GM12892 (cell line): ENCODE data around the gene KIAA1217.

Source experiments
- DNase-seq: peaks from one replicate; pipeline ENCODE4 v3.0.0; 2011; ENCODE audit not compliant: insufficient read length
- FAIRE-seq: peaks from 2 replicates; lab custom pipeline; 2011; peaks lifted over from hg19 to GRCh38; lab: Jason Lieb, UNC
- POLR2A ChIP-seq: IDR thresholded peaks from 2 replicates; pipeline ENCODE4 v1.6.1; 2011; ENCODE audit warnings: low read depth, low read length, control low read depth
- POLR2AphosphoS5 ChIP-seq: IDR thresholded peaks from 2 replicates; pipeline ENCODE4 v1.6.1; 2011; ENCODE audit warnings: low read depth, low read length, control low read depth
- TAF1 ChIP-seq: IDR thresholded peaks from 2 replicates; pipeline ENCODE4 v1.6.1; 2011; ENCODE audit warnings: low read depth, mild to moderate bottlenecking, control low read depth, low read length, borderline replicate concordance

Gene KIAA1217

DNA sequence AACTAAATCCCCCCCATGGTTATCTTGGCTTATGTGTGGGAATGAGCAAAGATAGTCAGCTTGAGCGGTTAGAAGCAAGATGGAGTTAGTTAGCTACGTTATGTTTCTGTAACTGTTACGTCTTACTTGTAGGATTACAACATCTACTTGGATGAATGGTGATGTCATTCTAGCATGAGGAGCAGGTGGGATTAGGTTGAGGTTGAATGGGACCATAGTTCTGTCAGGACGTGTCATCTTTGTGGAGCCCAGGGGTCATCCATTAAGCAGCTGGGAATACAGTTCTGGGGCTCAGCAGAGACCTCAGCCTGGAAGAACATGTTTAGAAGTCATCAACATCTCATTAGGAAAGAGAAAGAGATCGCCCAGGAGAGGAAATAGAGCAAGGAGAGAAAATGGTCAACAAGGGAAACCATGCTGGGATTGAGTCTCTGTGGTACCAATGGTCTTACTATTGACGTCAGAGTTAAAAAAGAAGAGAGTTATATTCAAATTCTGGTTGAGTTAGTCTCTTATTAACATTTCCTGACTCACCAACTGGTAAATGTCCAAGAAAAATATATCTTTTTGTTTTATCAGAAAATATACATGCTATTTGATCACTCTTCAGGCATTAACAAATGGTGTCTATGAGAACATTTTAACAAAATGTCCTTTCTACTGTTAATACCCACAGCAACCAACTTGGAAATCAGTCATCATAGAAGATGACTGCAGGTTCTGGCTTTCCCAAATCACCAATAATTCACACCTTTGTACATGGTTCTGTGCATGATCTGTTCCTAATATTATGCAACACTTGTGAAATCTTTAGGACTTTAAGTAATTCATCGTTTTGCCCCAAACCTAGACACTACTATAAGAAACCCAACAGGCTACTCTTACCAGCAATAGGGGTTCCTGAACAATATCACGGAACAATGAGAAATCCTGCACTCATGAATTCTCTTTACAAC, 96.9 kb downstream of the KIAA1217 start:
- no peak for TF ChIP-seq POLR2A
- TF ChIP-seq TAF1 = no peak
- no peak for TF ChIP-seq POLR2AphosphoS5
- peak; percentile 14 for FAIRE-seq
- DNase-seq = no peak

DNA sequence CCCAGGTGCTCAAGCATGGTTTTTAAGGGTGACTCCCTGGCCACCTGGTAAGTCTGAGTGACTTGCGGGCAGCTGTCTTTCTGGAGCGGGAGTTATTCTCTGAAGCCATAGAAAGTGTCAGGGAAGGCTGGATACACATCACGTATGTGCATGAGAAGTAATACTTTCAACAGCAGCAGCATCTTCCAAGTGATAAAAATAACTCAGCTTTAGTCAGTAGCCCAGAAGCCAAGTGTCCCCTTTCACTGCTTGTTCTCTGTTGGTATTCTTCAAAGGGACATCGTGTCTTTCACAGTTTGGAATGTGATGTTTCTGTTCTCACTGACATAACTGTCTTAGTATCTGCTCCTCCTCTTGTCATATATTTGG, 97.6 kb downstream of the KIAA1217 start:
- DNase-seq (no peak), FAIRE-seq (peak; percentile 58)
- TF ChIP-seq TAF1 (no peak), POLR2AphosphoS5 (no peak), POLR2A (no peak)

DNA sequence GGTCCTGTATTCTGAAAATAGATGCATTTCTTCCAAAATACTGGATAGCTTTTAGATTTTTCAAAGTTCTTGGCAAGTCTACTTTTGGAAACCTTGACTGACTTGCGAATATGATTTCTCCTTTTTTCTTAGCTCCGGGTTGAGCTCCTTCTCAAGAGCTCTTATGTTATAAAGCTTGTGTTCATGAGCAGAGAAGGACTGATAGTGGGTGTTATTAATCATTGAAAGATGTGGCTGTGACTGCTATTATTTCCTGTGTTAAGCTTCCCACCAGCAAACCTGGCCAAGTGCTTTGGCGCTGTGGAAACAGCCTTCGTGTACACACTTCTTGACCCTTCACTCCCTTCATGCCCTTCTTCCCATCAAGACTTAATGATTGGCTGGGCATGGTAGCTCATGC, 98.2 kb downstream of the KIAA1217 start:
- no peak for TF ChIP-seq TAF1
- no peak for TF ChIP-seq POLR2A
- no peak for TF ChIP-seq POLR2AphosphoS5
- no peak for FAIRE-seq
- DNase-seq = no peak

DNA sequence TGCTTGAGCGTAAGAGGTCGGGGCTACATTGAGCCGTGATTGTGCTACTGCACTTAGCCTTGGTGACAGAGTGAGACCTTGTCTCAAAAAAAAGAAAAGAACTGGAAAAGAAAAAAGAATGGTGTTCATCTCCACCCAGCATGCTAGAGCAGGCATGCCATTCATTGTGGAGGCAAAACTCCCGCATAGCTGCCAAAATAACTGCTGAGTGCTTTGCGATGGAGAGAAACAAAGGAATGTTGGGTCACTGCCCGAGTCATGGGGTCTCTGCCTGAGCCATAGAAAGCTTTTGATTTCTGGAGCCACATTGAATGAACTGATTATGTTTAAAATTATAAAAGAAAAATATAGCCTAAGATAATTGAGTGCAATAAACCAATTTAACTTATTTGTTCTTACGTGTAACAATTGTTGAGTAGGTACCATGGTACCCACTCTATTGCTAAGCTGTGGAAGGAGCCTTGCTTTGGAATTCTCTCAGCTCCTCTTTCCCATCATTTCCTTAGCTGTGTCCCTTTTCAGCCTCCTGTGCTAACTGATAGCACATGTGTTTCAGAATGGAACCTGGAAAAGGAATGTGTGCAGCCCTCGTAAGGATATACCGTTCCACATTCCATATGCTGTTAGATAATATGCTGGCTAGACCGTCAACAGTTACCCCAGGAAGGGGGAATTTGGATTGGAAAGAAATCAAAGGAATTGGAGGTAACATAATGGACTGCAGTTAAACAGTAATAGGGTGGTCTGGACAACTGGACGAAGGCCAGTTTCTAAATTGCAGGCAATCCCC, 99.0 kb downstream of the KIAA1217 start:
- DNase-seq (no peak), FAIRE-seq (no peak)
- no peak for TF ChIP-seq POLR2AphosphoS5
- no peak for TF ChIP-seq TAF1
- TF ChIP-seq POLR2A = no peak

DNA sequence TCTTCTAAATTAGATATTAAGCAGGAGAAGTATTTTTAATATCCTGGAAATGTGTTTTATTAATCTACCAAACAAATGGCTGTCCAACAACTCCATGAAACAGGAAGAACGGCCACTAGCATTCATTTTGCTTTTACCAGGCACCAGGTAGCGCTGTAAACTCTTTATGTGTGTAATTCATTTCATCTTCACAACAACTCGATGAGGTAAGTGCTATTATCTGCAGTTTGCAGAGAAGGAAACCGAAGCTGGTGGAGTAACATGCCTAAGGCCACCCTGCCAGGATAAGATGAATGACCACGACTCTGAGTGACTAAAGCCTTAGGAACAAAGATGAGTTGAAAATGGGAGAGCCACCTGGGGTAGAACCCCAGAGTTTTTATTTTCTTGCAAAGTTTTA, 101.2 kb downstream of the KIAA1217 start:
- TF ChIP-seq TAF1 (no peak), POLR2A (no peak), POLR2AphosphoS5 (no peak)
- FAIRE-seq (no peak), DNase-seq (no peak)

DNA sequence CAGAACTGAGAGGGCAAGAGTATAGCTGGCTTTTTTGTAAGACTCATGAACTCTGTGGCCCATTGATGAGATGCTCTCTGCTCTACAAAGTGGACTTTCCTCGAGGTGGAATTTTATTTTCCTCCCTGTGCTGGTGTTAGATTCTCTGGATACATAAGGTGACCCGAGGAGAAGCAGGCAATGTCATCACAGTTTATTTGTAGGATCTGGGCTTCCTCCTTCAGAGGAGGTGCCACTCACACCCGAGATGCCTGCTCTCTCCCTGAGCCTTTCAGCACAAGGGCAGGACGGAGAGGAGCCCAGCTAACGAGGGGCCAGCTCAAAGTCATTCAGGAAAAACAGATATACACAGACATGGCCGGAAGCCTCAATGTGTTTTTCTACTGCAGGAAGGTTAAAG, 103.0 kb downstream of the KIAA1217 start:
- DNase-seq (no peak), FAIRE-seq (peak; percentile 70)
- no peak for TF ChIP-seq POLR2AphosphoS5
- TF ChIP-seq POLR2A = no peak
- no peak for TF ChIP-seq TAF1

DNA sequence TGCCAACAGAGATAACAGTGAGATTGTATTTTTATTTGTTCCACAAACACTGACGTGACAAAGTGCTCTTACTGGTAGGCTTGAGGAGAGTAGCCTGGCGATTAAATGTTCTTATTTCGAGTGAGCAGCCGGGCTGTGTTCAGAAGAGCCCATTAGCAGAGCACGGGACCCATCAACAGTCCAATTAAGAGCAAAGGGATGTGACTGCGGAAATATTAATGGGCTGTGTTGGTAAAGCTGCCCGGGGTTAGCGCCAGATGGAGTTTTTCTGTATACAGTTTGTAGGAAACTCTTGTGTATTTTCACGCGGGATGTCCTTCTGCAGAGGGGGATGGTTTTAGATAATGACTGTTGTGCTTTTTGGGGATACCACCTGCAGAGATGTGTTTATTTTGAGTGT, 104.3 kb downstream of the KIAA1217 start:
- TF ChIP-seq POLR2A = no peak
- TF ChIP-seq TAF1 = no peak
- no peak for TF ChIP-seq POLR2AphosphoS5
- FAIRE-seq (peak; percentile 50), DNase-seq (no peak)

DNA sequence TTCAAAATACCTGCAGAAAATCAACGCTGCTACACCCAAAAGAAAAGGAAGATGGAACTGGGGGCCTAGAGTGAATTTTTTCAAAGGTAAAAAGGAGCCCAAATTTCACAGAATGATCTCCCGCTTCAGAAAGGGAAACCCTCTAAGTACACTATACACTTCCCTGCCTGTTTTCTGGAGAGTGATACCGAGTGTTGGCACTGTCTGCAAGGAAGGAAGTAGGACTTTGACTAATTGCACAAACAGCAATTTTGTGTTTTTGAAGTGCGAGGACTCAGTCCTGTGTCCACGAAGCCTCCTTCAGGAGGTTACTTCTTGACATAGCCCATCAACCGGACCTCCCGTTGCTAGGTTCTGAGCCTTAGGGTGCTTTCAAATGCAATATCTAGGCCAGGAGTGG, 106.3 kb downstream of the KIAA1217 start:
- DNase-seq = no peak
- TF ChIP-seq TAF1 (no peak), POLR2A (no peak), POLR2AphosphoS5 (no peak)
- no peak for FAIRE-seq

DNA sequence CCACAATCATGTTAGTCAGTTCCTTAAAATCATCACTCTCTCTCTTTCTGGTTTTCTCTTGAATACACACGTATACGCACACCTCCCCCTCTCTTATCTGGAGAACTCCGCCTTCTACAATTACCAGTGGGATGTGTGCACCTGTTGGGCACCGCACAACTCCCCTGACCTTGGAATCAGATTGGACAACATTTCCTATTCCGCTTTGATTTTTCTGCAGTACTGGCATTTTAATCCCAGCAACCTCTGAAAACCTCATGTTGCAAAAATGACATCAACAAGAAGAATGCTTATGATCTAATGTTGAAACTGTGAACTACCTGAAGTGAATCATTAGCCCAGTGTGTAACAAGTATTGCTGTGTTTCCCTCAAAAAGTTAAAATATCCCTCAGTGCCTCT, 109.6 kb downstream of the KIAA1217 start:
- TF ChIP-seq POLR2A = no peak
- no peak for TF ChIP-seq POLR2AphosphoS5
- no peak for TF ChIP-seq TAF1
- DNase-seq (no peak), FAIRE-seq (no peak)

DNA sequence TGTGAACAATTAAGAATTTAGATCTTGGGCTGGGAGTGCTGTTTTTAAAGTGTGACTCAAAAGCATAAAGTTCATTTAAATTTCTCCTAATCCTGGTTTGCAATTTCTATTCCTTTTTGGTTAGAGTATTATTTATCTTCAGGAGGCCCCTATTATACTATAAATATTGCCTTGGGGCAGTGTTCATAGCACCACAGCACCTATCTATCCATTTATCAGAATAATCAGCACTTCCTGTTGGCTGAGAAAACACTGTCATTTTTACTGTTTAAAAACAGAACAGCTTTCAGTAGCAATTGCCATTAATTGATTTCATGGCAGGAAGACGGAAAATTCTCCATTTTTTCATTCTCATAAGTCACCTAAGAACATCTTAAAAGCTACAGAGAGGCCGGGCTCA, 111.4 kb downstream of the KIAA1217 start:
- no peak for TF ChIP-seq POLR2AphosphoS5
- TF ChIP-seq TAF1 = no peak
- no peak for TF ChIP-seq POLR2A
- FAIRE-seq (no peak), DNase-seq (no peak)

DNA sequence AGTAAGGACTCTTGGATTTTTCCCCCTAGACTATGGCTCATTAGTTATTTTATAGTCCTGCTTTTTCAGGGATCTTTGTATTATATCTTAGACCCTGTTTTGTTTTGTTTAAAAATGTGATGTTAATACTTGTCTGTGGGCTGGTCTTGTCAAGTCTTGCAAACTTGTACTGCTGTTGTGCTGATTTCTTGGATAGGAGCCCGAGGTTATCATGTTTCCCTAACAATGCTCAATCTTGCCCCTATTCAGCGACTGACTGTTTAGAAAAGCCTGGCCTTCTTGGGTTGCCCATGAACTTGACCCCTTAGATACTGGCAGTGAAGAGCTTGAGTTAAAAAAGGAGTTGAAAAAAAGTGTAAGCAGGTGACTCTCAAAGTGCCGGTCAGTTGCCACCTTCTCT, 115.7 kb downstream of the KIAA1217 start:
- FAIRE-seq (no peak), DNase-seq (no peak)
- TF ChIP-seq POLR2AphosphoS5 = no peak
- no peak for TF ChIP-seq TAF1
- TF ChIP-seq POLR2A = no peak
